Kidney (tissue), 14 donors: ENCODE data around the gene EXPH5. TPM values are rescaled to one million over a fixed set of nuclear protein-coding genes. Genes with fewer than 3 reads are reported as not detected.
"Not testable (repeated sequence)": the region's sequence is repeated elsewhere in the genome, so short reads cannot be mapped to it uniquely, and the experiment has no call there.

ENCODE experiments used
- DNase-seq, 5 donors: peaks; one replicate each; pipeline ENCODE4 v3.0.0-alpha.2; 2013 to 2020
- FAIRE-seq: peaks from 2 replicates; lab custom pipeline; 2012; peaks lifted over from hg19 to GRCh38; lab: Jason Lieb, UNC
- H3K27ac ChIP-seq, 2 donors: one replicate each; pipeline ENCODE4 v1.7.0; 2013; ENCODE audit warnings: low read depth in 2 of 2, low read length in 2 of 2, inconsistent platforms in 1 of 2
- H3K27me3 ChIP-seq: one replicate; pipeline ENCODE4 v1.7.1; 2013; ENCODE audit warnings: low read length, inconsistent platforms; ENCODE audit not compliant: control insufficient read depth, insufficient read depth
- H3K36me3 ChIP-seq, 3 donors: one replicate each; pipeline versions ENCODE4 v1.7.0 to v1.7.1; 2013; ENCODE audit warnings: low read length in 3 of 3, control low read depth in 1 of 3, inconsistent platforms in 1 of 3; ENCODE audit not compliant: insufficient read depth in 3 of 3, control insufficient read depth in 2 of 3
- H3K4me1 ChIP-seq, 3 donors: one replicate each; pipeline versions ENCODE4 v1.7.0 to v1.7.1; 2013; ENCODE audit warnings: low read length in 3 of 3, inconsistent platforms in 1 of 3, low read depth in 1 of 3; ENCODE audit not compliant: control insufficient read depth in 2 of 3, insufficient read depth in 2 of 3
- H3K4me3 ChIP-seq, 3 donors: one replicate each; pipeline versions ENCODE4 v1.7.0 to v1.8.1; 2013; ENCODE audit warnings: low read length in 3 of 3, control low read depth in 1 of 3, inconsistent platforms in 1 of 3
- H3K9ac ChIP-seq, 3 donors: one replicate each; pipeline versions ENCODE4 v1.7.0 to v1.7.1; 2013; ENCODE audit warnings: low read length in 3 of 3, control low read depth in 1 of 3, inconsistent platforms in 1 of 3
- H3K9me3 ChIP-seq, 3 donors: one replicate each; pipeline versions ENCODE4 v1.7.0 to v1.7.1; 2013; ENCODE audit warnings: low read length in 3 of 3, control low read depth in 1 of 3, inconsistent platforms in 1 of 3; ENCODE audit not compliant: control insufficient read depth in 2 of 3, insufficient read depth in 1 of 3
- CTCF ChIP-seq: IDR thresholded peaks from 3 replicates; pipeline ENCODE4 v1.5.1; 2012; ENCODE audit warnings: mild to moderate bottlenecking, moderate library complexity, borderline replicate concordance; ENCODE audit not compliant: insufficient read depth; ENCODE audit errors: extremely low read depth
- intact Hi-C: fragments of 100-400 bp; cut with DNase I; formaldehyde crosslinking; loops from one replicate; pipeline ENCODE4 v1.11.1; 2022
- polyA plus RNA-seq: library from polyadenylated mRNA; stranded (reverse); fragments of 350-450 nt; fragmentation: Illumina TruSeq; extraction: RNeasy Lipid Tissue Mini Kit (QIAGEN cat#74804); gene quantifications from one replicate; pipeline ENCODE4 v1.2.3, GENCODE V29; 2014; ENCODE audit warnings: low read depth, low replicate concordance; ENCODE audit not compliant: insufficient read depth
- total RNA-seq: library from RNA; stranded (reverse); fragmentation: NEBNext Ultra II Directional; extraction: Animal tissue kit (Norgen Biotek cat#: 25700); gene quantifications from one replicate; pipeline ENCODE4 v1.2.1, GENCODE V29; 2021
- donor health status: control.
- donor health status: control.
- donor health status: control.
- donor health status: control.
- donor health status: control.
- donor health status: DM: yes; HTN: yes; CAD: no.
- donor health status: Normal renal cell carcinoma (clear cell type).

EXPH5 gene
- total and polyA plus RNA-seq, 2 donors from 2014 or later, result 2.2 to 9.5 TPM

GRCh38 chr11:108606495-108607160 is 13.1 kb upstream of the EXPH5 start:
- TF ChIP-seq CTCF, result no peak
- no peak for DNase-seq
- Histone ChIP-seq H3K4me3 (no peak overlapping the region), H3K27me3 (no peaks in the 10 kb centered on the region), H3K27ac (no peak overlapping the region), H3K9me3 (no peaks in the 10 kb centered on the region), H3K4me1 (no peaks in the 10 kb centered on the region), H3K36me3 (no peaks in the 10 kb centered on the region), H3K9ac (no peak overlapping the region)
- no peak for FAIRE-seq
- intact Hi-C loops, result no loop called here

DNA sequence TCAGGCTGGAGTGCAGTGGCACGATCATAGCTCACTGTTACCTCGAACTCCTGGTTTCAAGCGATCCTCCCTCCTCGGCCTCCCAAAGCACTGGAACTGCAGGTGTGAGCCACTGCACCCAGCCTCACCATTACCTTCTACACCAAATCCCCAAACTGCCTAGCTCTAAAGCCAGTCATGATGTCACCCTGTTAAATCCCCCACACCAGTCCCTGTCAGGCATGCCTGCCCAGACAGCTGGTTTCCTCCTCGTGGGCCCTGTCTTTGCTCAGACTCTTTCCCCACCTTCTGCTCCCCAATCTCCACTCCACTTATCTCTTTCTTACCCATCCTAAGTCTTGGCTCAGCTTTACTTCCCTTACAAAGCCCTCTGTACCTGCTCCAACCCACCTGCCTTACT is 12.5 kb upstream of the EXPH5 start:
- Histone ChIP-seq H3K4me1 (no peaks in the 10 kb centered on the region), H3K9ac (no peak overlapping the region), H3K27ac (no peak overlapping the region), H3K27me3 (no peaks in the 10 kb centered on the region), H3K4me3 (no peak overlapping the region), H3K9me3 (no peaks in the 10 kb centered on the region), H3K36me3 (no peaks in the 10 kb centered on the region)
- FAIRE-seq (no peak), DNase-seq (no peak)
- TF ChIP-seq CTCF, result no peak
- intact Hi-C loops, result no loop called here

DNA sequence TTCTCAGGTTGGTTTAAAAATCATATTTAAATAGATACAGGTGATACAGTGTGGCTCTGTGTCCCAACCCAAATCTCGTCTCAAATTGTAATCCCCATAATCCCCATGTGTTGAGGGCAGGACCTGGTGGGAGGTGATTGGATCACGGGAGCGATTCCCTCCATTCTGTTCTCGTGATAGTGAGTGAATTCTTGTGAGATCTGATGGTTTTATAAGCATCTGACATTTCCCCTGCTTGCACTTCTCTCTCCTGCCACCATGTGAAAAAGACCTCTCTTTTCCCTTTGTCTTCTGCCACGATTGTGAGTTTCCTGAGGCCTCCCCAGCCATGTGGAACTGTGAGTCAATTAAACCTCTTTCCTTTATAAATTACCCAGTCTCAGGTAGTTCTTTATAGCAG is 9.2 kb upstream of the EXPH5 start:
- H3K4me3 ChIP-seq, FAIRE-seq, H3K36me3 ChIP-seq, intact Hi-C loops, H3K27ac ChIP-seq, H3K9me3 ChIP-seq, H3K4me1 ChIP-seq, H3K9ac ChIP-seq, H3K27me3 ChIP-seq, DNase-seq: not testable (repeated sequence)

DNA sequence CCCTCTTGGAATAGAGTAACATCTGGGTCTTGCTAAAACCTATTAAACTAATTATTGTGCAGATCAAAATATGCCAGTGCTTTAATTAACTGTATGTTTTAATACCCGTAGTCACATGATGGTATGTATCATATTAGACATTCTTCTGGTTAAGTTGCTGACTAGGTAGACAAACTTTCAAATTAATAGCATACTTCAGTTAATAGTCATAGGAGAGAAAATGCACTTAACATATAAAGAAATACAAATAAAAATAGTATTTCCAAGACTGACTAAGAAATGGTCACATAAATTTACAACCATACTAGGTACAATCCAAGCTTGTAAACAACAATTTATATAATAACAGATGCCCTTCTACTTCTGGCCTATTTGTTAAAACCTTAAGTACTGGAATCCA is 7.6 kb upstream of the EXPH5 start:
- intact Hi-C loops, result no loop called here
- no peak for FAIRE-seq
- no peak for TF ChIP-seq CTCF

More for the DNA sequence above, 7.6 kb upstream of the EXPH5 start:
- Histone ChIP-seq H3K27ac (no peak overlapping the region), H3K27me3 (no peaks in the 10 kb centered on the region), H3K4me3 (no peak overlapping the region), H3K9ac (no peak overlapping the region), H3K36me3 (no peaks in the 10 kb centered on the region), H3K9me3 (no peaks in the 10 kb centered on the region), H3K4me1 (no peaks in the 10 kb centered on the region)
- no peak for DNase-seq
